Activated CD8-positive, alpha-beta memory T cell treated with anti-CD3 and anti-CD28 coated beads, Interleukin-2, amount 10 ng/mL, durations not matched to agents 7 days and 5 days (primary cell): ENCODE results near the gene IRF4. TPM values are rescaled to one million over a fixed set of nuclear protein-coding genes. Genes with fewer than 3 reads are reported as not detected.

Source experiments
- ATAC-seq: fragments of 150-1000 bp; cut with Tn5 transposase; one replicate; pipeline ENCODE4 v1.10.0; 2021; ENCODE audit warnings: moderate library complexity
- CTCF ChIA-PET: fragments of 350-600 bp; sonication (Branson Sonifier 250); formaldehyde crosslinking; loops from one replicate; lab custom pipeline; 2021; ENCODE audit warnings: antibody characterized with exemption; lab: Charles Lee
- DNase-seq: peaks from one replicate; pipeline ENCODE4 v3.0.0-alpha.2; 2020
- H3K27ac Mint-ChIP-seq: one replicate; pipeline ENCODE4 v1.8.0; 2021; ENCODE audit warnings: mild to moderate bottlenecking, mixed read lengths
- H3K27me3 Mint-ChIP-seq: one replicate; pipeline ENCODE4 v1.8.0; 2021; ENCODE audit warnings: mixed read lengths
- H3K36me3 Mint-ChIP-seq: one replicate; pipeline ENCODE4 v1.8.0; 2021; ENCODE audit warnings: mild to moderate bottlenecking, mixed read lengths
- H3K4me1 Mint-ChIP-seq: one replicate; pipeline ENCODE4 v1.8.0; 2021; ENCODE audit warnings: mixed read lengths
- H3K4me3 Mint-ChIP-seq: one replicate; pipeline ENCODE4 v1.8.0; 2021; ENCODE audit warnings: mild to moderate bottlenecking, moderate library complexity, mixed read lengths
- H3K9me3 Mint-ChIP-seq: one replicate; pipeline ENCODE4 v1.8.0; 2022; ENCODE audit warnings: low read depth, mixed read lengths
- total RNA-seq, 2 experiments: library from RNA; stranded (reverse); gene quantifications; one replicate each; pipeline ENCODE4 v1.2.3, GENCODE V29; 2021

IRF4 gene
- total RNA-seq, 2 experiments from 2014 or later, result 184 to 254 TPM

GRCh38 chr6:357261-357790 lies 34.2 kb upstream of the IRF4 start:
- DNase-seq (no peak), ATAC-seq (no peak)
- Mint-ChIP-seq H3K27me3 (no peaks in the 10 kb centered on the region), H3K27ac (no peak overlapping the region), H3K4me1 (peaks cover 2% of the 10 kb centered on the region), H3K4me3 (no peak overlapping the region), H3K9me3 (no peaks in the 10 kb centered on the region), H3K36me3 (no peaks in the 10 kb centered on the region)
- CTCF ChIA-PET, result no interaction called here

GRCh38 chr6:357791-358341 lies 33.7 kb upstream of the IRF4 start:
- Mint-ChIP-seq H3K27me3 (no peaks in the 10 kb centered on the region), H3K9me3 (peaks cover 3% of the 10 kb centered on the region), H3K27ac (no peak overlapping the region), H3K36me3 (no peaks in the 10 kb centered on the region), H3K4me1 (peaks cover 2% of the 10 kb centered on the region), H3K4me3 (no peak overlapping the region)
- CTCF ChIA-PET, result no interaction called here
- ATAC-seq (no peak), DNase-seq (no peak)

GRCh38 chr6:358432-358831 lies 33.1 kb upstream of the IRF4 start:
- no peaks in the 10 kb centered on the region for H3K36me3 Mint-ChIP-seq
- DNase-seq (no peak), ATAC-seq (no peak)
- peaks cover 3% of the 10 kb centered on the region for H3K9me3 Mint-ChIP-seq
- H3K27ac Mint-ChIP-seq, result no peak overlapping the region
- H3K4me3 Mint-ChIP-seq, result no peak overlapping the region
- peaks cover under 1% of the 10 kb centered on the region for H3K4me1 Mint-ChIP-seq
- H3K27me3 Mint-ChIP-seq, result no peaks in the 10 kb centered on the region
- CTCF ChIA-PET, result no interaction called here

GRCh38 chr6:358847-359246 lies 32.7 kb upstream of the IRF4 start:
- no peak for DNase-seq
- CTCF ChIA-PET, result no interaction called here
- H3K27me3 Mint-ChIP-seq, result no peaks in the 10 kb centered on the region
- H3K36me3 Mint-ChIP-seq, result no peaks in the 10 kb centered on the region
- ATAC-seq, result no peak
- no peak overlapping the region for H3K27ac Mint-ChIP-seq
- peaks cover 3% of the 10 kb centered on the region for H3K9me3 Mint-ChIP-seq
- no peak overlapping the region for H3K4me3 Mint-ChIP-seq
- H3K4me1 Mint-ChIP-seq, result no peaks in the 10 kb centered on the region

GRCh38 chr6:359261-360035 lies 32.1 kb upstream of the IRF4 start:
- H3K36me3 Mint-ChIP-seq, result peaks cover 2% of the 10 kb centered on the region
- DNase-seq (no peak), ATAC-seq (no peak)
- H3K9me3 Mint-ChIP-seq, result peaks cover 3% of the 10 kb centered on the region
- no peaks in the 10 kb centered on the region for H3K4me1 Mint-ChIP-seq
- no peak overlapping the region for H3K27ac Mint-ChIP-seq
- peaks cover 6% of the 10 kb centered on the region for H3K27me3 Mint-ChIP-seq
- CTCF ChIA-PET, result no interaction called here
- H3K4me3 Mint-ChIP-seq, result no peak overlapping the region

GRCh38 chr6:360349-360748 lies 31.2 kb upstream of the IRF4 start:
- ATAC-seq (no peak), DNase-seq (no peak)
- no peak overlapping the region for H3K4me3 Mint-ChIP-seq
- peaks cover 2% of the 10 kb centered on the region for H3K36me3 Mint-ChIP-seq
- H3K9me3 Mint-ChIP-seq, result peaks cover 3% of the 10 kb centered on the region
- H3K4me1 Mint-ChIP-seq, result no peaks in the 10 kb centered on the region
- peaks cover 7% of the 10 kb centered on the region for H3K27me3 Mint-ChIP-seq
- no peak overlapping the region for H3K27ac Mint-ChIP-seq
- CTCF ChIA-PET, result no interaction called here

GRCh38 chr6:360764-361373 lies 30.7 kb upstream of the IRF4 start:
- peaks cover 3% of the 10 kb centered on the region for H3K9me3 Mint-ChIP-seq
- H3K27ac Mint-ChIP-seq, result no peak overlapping the region
- no peak for ATAC-seq
- no peak overlapping the region for H3K4me3 Mint-ChIP-seq
- no peaks in the 10 kb centered on the region for H3K4me1 Mint-ChIP-seq
- CTCF ChIA-PET, result interaction anchor here (0.9 kb wide), 1 partner anchor 11 kb away, joined by 4 read pairs; no protein-coding TSS in a partner anchor
- H3K27me3 Mint-ChIP-seq, result peaks cover 10% of the 10 kb centered on the region
- DNase-seq, result no peak
- peaks cover 2% of the 10 kb centered on the region for H3K36me3 Mint-ChIP-seq

GRCh38 chr6:361411-362132 lies 30.0 kb upstream of the IRF4 start:
- CTCF ChIA-PET, result interaction anchor here (0.9 kb wide), 1 partner anchor 11 kb away, joined by 4 read pairs; no protein-coding TSS in a partner anchor
- ATAC-seq (no peak), DNase-seq (no peak)
- no peak overlapping the region for H3K27ac Mint-ChIP-seq
- H3K36me3 Mint-ChIP-seq, result peaks cover 2% of the 10 kb centered on the region
- H3K4me3 Mint-ChIP-seq, result no peak overlapping the region
- no peaks in the 10 kb centered on the region for H3K4me1 Mint-ChIP-seq
- H3K9me3 Mint-ChIP-seq, result peaks cover 3% of the 10 kb centered on the region
- H3K27me3 Mint-ChIP-seq, result peaks cover 14% of the 10 kb centered on the region

- H3K36me3 Mint-ChIP-seq, result peaks cover 2% of the 10 kb centered on the region
- DNase-seq (no peak), ATAC-seq (no peak)
- H3K4me3 Mint-ChIP-seq, result no peak overlapping the region
- no peak overlapping the region for H3K27ac Mint-ChIP-seq
- no peaks in the 10 kb centered on the region for H3K4me1 Mint-ChIP-seq
- peaks cover 21% of the 10 kb centered on the region for H3K27me3 Mint-ChIP-seq
- CTCF ChIA-PET, result no interaction called here
- H3K9me3 Mint-ChIP-seq, result peaks cover 3% of the 10 kb centered on the region
Observed at GRCh38 chr6:362231-362923, 29.2 kb upstream of the IRF4 start.

GRCh38 chr6:362924-363249 lies 28.7 kb upstream of the IRF4 start:
- CTCF ChIA-PET, result no interaction called here
- Mint-ChIP-seq H3K27me3 (peaks cover 24% of the 10 kb centered on the region), H3K4me3 (no peak overlapping the region), H3K4me1 (no peaks in the 10 kb centered on the region), H3K27ac (no peak overlapping the region), H3K36me3 (peaks cover 2% of the 10 kb centered on the region), H3K9me3 (peaks cover 3% of the 10 kb centered on the region)
- DNase-seq, result no peak
- ATAC-seq, result no peak

- Mint-ChIP-seq H3K27ac (no peak overlapping the region), H3K4me1 (no peaks in the 10 kb centered on the region), H3K27me3 (peaks cover 24% of the 10 kb centered on the region), H3K4me3 (no peak overlapping the region), H3K9me3 (peaks cover 3% of the 10 kb centered on the region), H3K36me3 (peaks cover 2% of the 10 kb centered on the region)
- DNase-seq (no peak), ATAC-seq (no peak)
- CTCF ChIA-PET, result no interaction called here
Observed at GRCh38 chr6:363291-363690, 28.3 kb upstream of the IRF4 start.

- ATAC-seq, result no peak
- Mint-ChIP-seq H3K4me3 (no peak overlapping the region), H3K36me3 (peaks cover 2% of the 10 kb centered on the region), H3K9me3 (peaks cover 3% of the 10 kb centered on the region), H3K4me1 (no peaks in the 10 kb centered on the region), H3K27ac (no peak overlapping the region), H3K27me3 (peaks cover 24% of the 10 kb centered on the region)
- CTCF ChIA-PET, result no interaction called here
- DNase-seq, result no peak
Observed at GRCh38 chr6:363909-364308, 27.6 kb upstream of the IRF4 start.
